MG63 (cell line): ENCODE results near the gene LHFPL2. TPM values are rescaled to one million over a fixed set of nuclear protein-coding genes. Genes with fewer than 3 reads are reported as not detected.
"Not testable (repeated sequence)": the region's sequence is repeated elsewhere in the genome, so short reads cannot be mapped to it uniquely, and the experiment has no call there.

Source experiments
- DNase-seq: peaks from one replicate; pipeline ENCODE4 v3.0.0-alpha.2; 2020
- H3K27me3 ChIP-seq: fragments of 250-450 bp; sonication (Bioruptor Pico); 2 replicates; pipeline ENCODE4 v1.5.1; 2020; ENCODE audit warnings: mild to moderate bottlenecking, moderate library complexity
- H3K36me3 ChIP-seq: fragments of 250-450 bp; sonication (Bioruptor Pico); 2 replicates; pipeline ENCODE4 v1.5.1; 2020; ENCODE audit warnings: mild to moderate bottlenecking, moderate library complexity
- H3K4me3 ChIP-seq: fragments of 250-450 bp; sonication (Bioruptor Pico); 2 replicates; pipeline ENCODE4 v1.5.1; 2020; ENCODE audit warnings: mild to moderate bottlenecking, moderate library complexity
- H3K9me3 ChIP-seq: fragments of 250-450 bp; sonication (Bioruptor Pico); 2 replicates; pipeline ENCODE4 v1.5.1; 2020; ENCODE audit warnings: mild to moderate bottlenecking, moderate library complexity
- total RNA-seq: library from RNA; depleted of rRNA; stranded (reverse); fragments of >200 nt; shearing (Covaris generic); gene quantifications from 2 replicates; pipeline ENCODE4 v1.2.3, GENCODE V29; 2014; ENCODE audit warnings: low replicate concordance

LHFPL2 gene
- total RNA-seq, 1 experiment from 2014 or later = 14.0 TPM

- DNase-seq = no peak
- peaks cover 54% of the 10 kb centered on the region for H3K36me3 ChIP-seq
Observed at GRCh38 chr5:78632467-78632866, 16.1 kb downstream of the LHFPL2 start.

GRCh38 chr5:78631931-78632330 lies 16.6 kb downstream of the LHFPL2 start:
- Histone ChIP-seq H3K4me3 (no peak overlapping the region), H3K36me3 (peaks cover 55% of the 10 kb centered on the region), H3K9me3 (no peaks in the 10 kb centered on the region), H3K27me3 (no peaks in the 10 kb centered on the region)
- no peak for DNase-seq

More at GRCh38 chr5:78632467-78632866, 16.1 kb downstream of the LHFPL2 start:
- Histone ChIP-seq H3K27me3 (no peaks in the 10 kb centered on the region), H3K4me3 (no peak overlapping the region), H3K9me3 (no peaks in the 10 kb centered on the region)

GRCh38 chr5:78630047-78630446 lies 18.5 kb downstream of the LHFPL2 start:
- no peak for DNase-seq
- Histone ChIP-seq H3K9me3 (no peaks in the 10 kb centered on the region), H3K36me3 (peaks cover 58% of the 10 kb centered on the region), H3K27me3 (no peaks in the 10 kb centered on the region), H3K4me3 (no peak overlapping the region)

- Histone ChIP-seq H3K27me3 (no peaks in the 10 kb centered on the region), H3K9me3 (no peaks in the 10 kb centered on the region), H3K4me3 (no peak overlapping the region), H3K36me3 (peaks cover 59% of the 10 kb centered on the region)
- DNase-seq = no peak
Observed at GRCh38 chr5:78629624-78630023, 18.9 kb downstream of the LHFPL2 start.

GRCh38 chr5:78628270-78628992 lies 20.1 kb downstream of the LHFPL2 start:
- Histone ChIP-seq H3K9me3 (no peaks in the 10 kb centered on the region), H3K36me3 (peaks cover 59% of the 10 kb centered on the region), H3K27me3 (no peaks in the 10 kb centered on the region), H3K4me3 (no peak overlapping the region)
- no peak for DNase-seq

GRCh38 chr5:78627766-78628165 lies 20.8 kb downstream of the LHFPL2 start:
- Histone ChIP-seq H3K36me3 (peaks cover 53% of the 10 kb centered on the region), H3K4me3 (no peak overlapping the region), H3K9me3 (no peaks in the 10 kb centered on the region), H3K27me3 (no peaks in the 10 kb centered on the region)
- DNase-seq = no peak

- Histone ChIP-seq H3K36me3 (peaks cover 49% of the 10 kb centered on the region), H3K9me3 (no peaks in the 10 kb centered on the region), H3K4me3 (no peak overlapping the region), H3K27me3 (no peaks in the 10 kb centered on the region)
- no peak for DNase-seq
Observed at GRCh38 chr5:78627175-78627574, 21.4 kb downstream of the LHFPL2 start.

GRCh38 chr5:78626009-78626571 lies 22.5 kb downstream of the LHFPL2 start:
- no peaks in the 10 kb centered on the region for H3K27me3 ChIP-seq
- no peak for DNase-seq
- H3K4me3 ChIP-seq = no peak overlapping the region
- H3K36me3 ChIP-seq = peaks cover 53% of the 10 kb centered on the region
- 0 out of 2 replicates have a peak, but pooled peaks cover 2% of the 10 kb centered on the region for H3K9me3 ChIP-seq

GRCh38 chr5:78624992-78625391 lies 23.6 kb downstream of the LHFPL2 start:
- Histone ChIP-seq H3K4me3 (no peak overlapping the region), H3K27me3 (no peaks in the 10 kb centered on the region), H3K9me3 (peaks cover 7% of the 10 kb centered on the region; the same call in 1 of the 2 replicates), H3K36me3 (peaks cover 52% of the 10 kb centered on the region)
- no peak for DNase-seq

- peaks cover 7% of the 10 kb centered on the region; the same call in 1 of the 2 replicates for H3K9me3 ChIP-seq
- no peak overlapping the region for H3K4me3 ChIP-seq
- H3K27me3 ChIP-seq = no peaks in the 10 kb centered on the region
- H3K36me3 ChIP-seq = peaks cover 48% of the 10 kb centered on the region
- DNase-seq = no peak
Observed at GRCh38 chr5:78624011-78624541, 24.5 kb downstream of the LHFPL2 start.

GRCh38 chr5:78622302-78622971 lies 26.1 kb downstream of the LHFPL2 start:
- DNase-seq = no peak
- H3K27me3 ChIP-seq = no peaks in the 10 kb centered on the region
- no peak overlapping the region for H3K4me3 ChIP-seq
- peaks cover 43% of the 10 kb centered on the region for H3K36me3 ChIP-seq
- peaks cover 7% of the 10 kb centered on the region; the same call in 1 of the 2 replicates for H3K9me3 ChIP-seq

- peaks cover 7% of the 10 kb centered on the region; the same call in 1 of the 2 replicates for H3K9me3 ChIP-seq
- no peak for DNase-seq
- no peak overlapping the region for H3K4me3 ChIP-seq
- peaks cover 40% of the 10 kb centered on the region for H3K36me3 ChIP-seq
- H3K27me3 ChIP-seq = no peaks in the 10 kb centered on the region
Observed at GRCh38 chr5:78621291-78621738, 27.3 kb downstream of the LHFPL2 start.

GRCh38 chr5:78620119-78620518 lies 28.5 kb downstream of the LHFPL2 start:
- H3K9me3 ChIP-seq, H3K27me3 ChIP-seq, H3K4me3 ChIP-seq, DNase-seq: not testable (repeated sequence)
- peaks cover 34% of the 10 kb centered on the region for H3K36me3 ChIP-seq

- Histone ChIP-seq H3K36me3 (peaks cover 33% of the 10 kb centered on the region), H3K9me3 (peaks cover 7% of the 10 kb centered on the region; the same call in 1 of the 2 replicates), H3K27me3 (no peaks in the 10 kb centered on the region), H3K4me3 (no peak overlapping the region)
- DNase-seq = no peak
Observed at GRCh38 chr5:78618303-78618702, 30.3 kb downstream of the LHFPL2 start.

- no peaks in the 10 kb centered on the region for H3K27me3 ChIP-seq
Observed at GRCh38 chr5:78615697-78616096, 32.9 kb downstream of the LHFPL2 start.

GRCh38 chr5:78614816-78615215 lies 33.8 kb downstream of the LHFPL2 start:
- Histone ChIP-seq H3K36me3 (peaks cover 15% of the 10 kb centered on the region), H3K4me3 (no peak overlapping the region), H3K9me3 (no peaks in the 10 kb centered on the region), H3K27me3 (no peaks in the 10 kb centered on the region)
- no peak for DNase-seq

More at GRCh38 chr5:78615697-78616096, 32.9 kb downstream of the LHFPL2 start:
- no peak overlapping the region for H3K4me3 ChIP-seq
- H3K9me3 ChIP-seq = peaks cover 5% of the 10 kb centered on the region; the same call in 1 of the 2 replicates
- H3K36me3 ChIP-seq = peaks cover 18% of the 10 kb centered on the region
- DNase-seq = no peak

- Histone ChIP-seq H3K27me3 (no peaks in the 10 kb centered on the region), H3K4me3 (no peak overlapping the region), H3K36me3 (peaks cover 15% of the 10 kb centered on the region), H3K9me3 (no peaks in the 10 kb centered on the region)
- no peak for DNase-seq
Observed at GRCh38 chr5:78613756-78614155, 34.8 kb downstream of the LHFPL2 start.
